Mesenchymal stem cell (in vitro differentiated cells and primary cell): ENCODE results near the gene PHF3. TPM values are rescaled to one million over a fixed set of nuclear protein-coding genes. Genes with fewer than 3 reads are reported as not detected.

ENCODE experiments used
- DNase-seq: peaks from one replicate; pipeline ENCODE4 v3.0.0-alpha.2; 2013
- H2AFZ ChIP-seq: one replicate; pipeline ENCODE4 v1.6.1; 2013; ENCODE audit warnings: low read depth, mild to moderate bottlenecking, control low read depth, inconsistent platforms, low read length, moderate library complexity
- H2AK5ac ChIP-seq: 2 replicates; pipeline ENCODE4 v1.6.1; 2013; ENCODE audit warnings: low read length, moderate library complexity, mild to moderate bottlenecking, inconsistent platforms; ENCODE audit not compliant: severe bottlenecking
- H2BK120ac ChIP-seq: one replicate; pipeline ENCODE4 v1.6.1; 2013; ENCODE audit warnings: low read depth, mild to moderate bottlenecking, inconsistent platforms, low read length, moderate library complexity
- H2BK12ac ChIP-seq, 2 experiments: one replicate each; pipeline ENCODE4 v1.6.1; 2013; ENCODE audit warnings: inconsistent platforms in 2 of 2, low read length in 2 of 2, mild to moderate bottlenecking in 2 of 2, moderate library complexity in 2 of 2, control low read depth in 1 of 2
- H2BK15ac ChIP-seq: one replicate; pipeline ENCODE4 v1.6.1; 2013; ENCODE audit warnings: mild to moderate bottlenecking, low read depth, inconsistent platforms; ENCODE audit not compliant: poor library complexity, severe bottlenecking
- H2BK5ac ChIP-seq: 2 replicates; pipeline ENCODE4 v1.6.1; 2013; ENCODE audit warnings: low read depth, mild to moderate bottlenecking, low read length, control low read depth, inconsistent platforms; ENCODE audit not compliant: poor library complexity, severe bottlenecking
- H3K14ac ChIP-seq, 2 experiments: one replicate each; pipeline ENCODE4 v1.6.1; 2013; ENCODE audit warnings: inconsistent platforms in 2 of 2, low read length in 2 of 2, control low read depth in 1 of 2, mild to moderate bottlenecking in 1 of 2, moderate library complexity in 1 of 2
- H3K18ac ChIP-seq, 2 experiments: one replicate each; pipeline ENCODE4 v1.6.1; 2013; ENCODE audit warnings: inconsistent platforms in 2 of 2, low read length in 2 of 2, control low read depth in 1 of 2, low read depth in 1 of 2, mild to moderate bottlenecking in 1 of 2
- H3K23ac ChIP-seq, 2 experiments: one replicate each; pipeline ENCODE4 v1.6.1; 2013; ENCODE audit warnings: inconsistent platforms in 2 of 2, low read length in 2 of 2, mild to moderate bottlenecking in 2 of 2, moderate library complexity in 2 of 2, control low read depth in 1 of 2
- H3K27ac ChIP-seq: 2 replicates; pipeline ENCODE4 v1.5.1; 2013; ENCODE audit warnings: mild to moderate bottlenecking, moderate library complexity, low read length, control low read depth, inconsistent platforms; ENCODE audit not compliant: poor library complexity, severe bottlenecking
- H3K27me3 ChIP-seq, 2 experiments: 2 replicates each; pipeline versions ENCODE4 v1.6.1 to v1.7.0; 2013; ENCODE audit warnings: low read length in 2 of 2, mild to moderate bottlenecking in 2 of 2, moderate library complexity in 2 of 2, control low read depth in 1 of 2, inconsistent platforms in 1 of 2; ENCODE audit not compliant: control insufficient read depth in 1 of 2, insufficient read depth in 1 of 2
- H3K36me3 ChIP-seq, 2 experiments: 2 replicates each; pipeline versions ENCODE4 v1.6.1 to v1.7.0; 2013; ENCODE audit warnings: low read length in 2 of 2, control low read depth in 1 of 2, inconsistent platforms in 1 of 2, low read depth in 1 of 2, mild to moderate bottlenecking in 1 of 2; ENCODE audit not compliant: insufficient read depth in 2 of 2, control insufficient read depth in 1 of 2
- H3K4ac ChIP-seq, 2 experiments: one replicate each; pipeline ENCODE4 v1.6.1; 2013; ENCODE audit warnings: inconsistent platforms in 2 of 2, low read length in 2 of 2, mild to moderate bottlenecking in 2 of 2, moderate library complexity in 2 of 2, control low read depth in 1 of 2, low read depth in 1 of 2
- H3K4me1 ChIP-seq: 2 replicates; pipeline ENCODE4 v1.6.1; 2013; ENCODE audit warnings: low read depth, low read length, control low read depth; ENCODE audit not compliant: control insufficient read depth, insufficient read depth
- H3K4me2 ChIP-seq: 2 replicates; pipeline ENCODE4 v1.6.1; 2013; ENCODE audit warnings: low read length, mild to moderate bottlenecking, inconsistent platforms; ENCODE audit not compliant: poor library complexity, severe bottlenecking
- H3K4me3 ChIP-seq, 2 experiments: 2 replicates each; pipeline versions ENCODE4 v1.5.1 to v1.7.0; 2013; ENCODE audit warnings: low read length in 2 of 2, mild to moderate bottlenecking in 2 of 2, control low read depth in 1 of 2, low read depth in 1 of 2; ENCODE audit not compliant: insufficient read depth in 1 of 2
- H3K79me1 ChIP-seq: replicated peaks from 2 replicates; pipeline ENCODE4 v1.6.1; 2013; ENCODE audit warnings: mild to moderate bottlenecking, control low read depth, low read length, inconsistent platforms; ENCODE audit not compliant: poor library complexity, severe bottlenecking
- H3K9ac ChIP-seq: 2 replicates; pipeline ENCODE4 v1.7.0; 2013; ENCODE audit warnings: mild to moderate bottlenecking, low read length, moderate library complexity
- H3K9me3 ChIP-seq: 2 replicates; pipeline ENCODE4 v1.7.0; 2013; ENCODE audit warnings: mild to moderate bottlenecking, low read length; ENCODE audit not compliant: control insufficient read depth
- H4K8ac ChIP-seq: one replicate; pipeline ENCODE4 v1.6.1; 2013; ENCODE audit warnings: inconsistent platforms, mild to moderate bottlenecking, low read length, moderate library complexity
- H4K91ac ChIP-seq: one replicate; pipeline ENCODE4 v1.6.1; 2013; ENCODE audit warnings: mild to moderate bottlenecking, low read length, inconsistent platforms
- WGBS: methylation state at CpG from one replicate; pipeline ENCODE4 v1.1.7; 2013; ENCODE audit warnings: mixed read lengths; 5-methylcytosine and 5-hydroxymethylcytosine counted together
- polyA plus RNA-seq, 2 experiments: library from polyadenylated mRNA; stranded (reverse); fragments of 200-250 nt; gene quantifications; one replicate each; pipeline ENCODE4 v1.2.3, GENCODE V29; 2013

The PHF3 gene
- 24.0 TPM for polyA plus RNA-seq (2013, experiment 1 of 2)
- polyA plus RNA-seq (2013, experiment 2 of 2): 23.4 TPM

GRCh38 chr6:63635588-63636517, at the start of gene PHF3:
Gene PHF3, plus strand, starts transcription at chr6:63635802. Its CDS starts 10,750 bp downstream, at chr6:63646552.
- WGBS: under 1% methylated on average over 115 of the region's 126 CpGs
- Histone ChIP-seq H3K4me3 (peak within 1 kb of the TSS; percentile 93 to 96), H3K4me1 (no peaks in the 10 kb centered on the region), H4K8ac (peak within 1 kb of the TSS; percentile 92), H2BK120ac (peak within 1 kb of the TSS; percentile 95), H3K9me3 (no peaks in the 10 kb centered on the region), H3K4me2 (peak within 1 kb of the TSS; percentile 62), H3K4ac (peak within 1 kb of the TSS; percentile 98 to 100), H3K18ac (peak within 1 kb of the TSS; percentile 100), H3K9ac (peak within 1 kb of the TSS; percentile 94), H2BK5ac (peak within 1 kb of the TSS; percentile 84), H3K36me3 (no peaks in the 10 kb centered on the region), H2AK5ac (no peak within 1 kb of the TSS), H4K91ac (peak within 1 kb of the TSS; percentile 97), H2BK15ac (peak within 1 kb of the TSS; percentile 92), H3K14ac (peak within 1 kb of the TSS in 1 of 2 experiments; percentile 100), H3K27ac (peak within 1 kb of the TSS; percentile 72), H3K79me1 (no peaks in the 10 kb centered on the region), H2BK12ac (peak within 1 kb of the TSS; percentile 54 to 99), H3K27me3 (no peaks in the 10 kb centered on the region), H2AFZ (peak within 1 kb of the TSS; percentile 98), H3K23ac (peak within 1 kb of the TSS; percentile 29 to 75)
- DNase-seq: peak; percentile 90

- Histone ChIP-seq H2BK5ac (no peak overlapping the region), H3K4me2 (no peak overlapping the region), H3K27me3 (no peaks in the 10 kb centered on the region), H4K91ac (no peak overlapping the region), H4K8ac (no peak overlapping the region), H3K27ac (no peak overlapping the region), H2AFZ (no peak overlapping the region), H3K4ac (no peak overlapping the region), H2BK120ac (no peak overlapping the region), H2BK12ac (no peak overlapping the region), H3K14ac (no peak overlapping the region), H3K9me3 (no peaks in the 10 kb centered on the region), H3K4me1 (no peaks in the 10 kb centered on the region), H3K18ac (no peak overlapping the region), H3K9ac (no peak overlapping the region), H3K79me1 (no peaks in the 10 kb centered on the region), H3K23ac (no peak overlapping the region), H3K36me3 (no peaks in the 10 kb centered on the region), H2BK15ac (no peak overlapping the region), H3K4me3 (no peak overlapping the region), H2AK5ac (no peak overlapping the region)
- no peak for DNase-seq
- 79% methylated on average over 1 of the region's 2 CpGs for WGBS
Measured at GRCh38 chr6:63589952-63590411, 45.6 kb upstream of the PHF3 start.

GRCh38 chr6:63592886-63593285, 42.7 kb upstream of the PHF3 start:
- Histone ChIP-seq H2BK120ac (no peak overlapping the region), H3K79me1 (no peaks in the 10 kb centered on the region), H3K4me3 (no peak overlapping the region), H3K23ac (no peak overlapping the region), H2AFZ (no peak overlapping the region), H2BK5ac (no peak overlapping the region), H3K14ac (no peak overlapping the region), H3K4me1 (no peaks in the 10 kb centered on the region), H3K27ac (no peak overlapping the region), H4K8ac (no peak overlapping the region), H4K91ac (no peak overlapping the region), H2BK12ac (no peak overlapping the region), H2AK5ac (no peak overlapping the region), H3K4ac (no peak overlapping the region), H3K27me3 (no peaks in the 10 kb centered on the region), H3K36me3 (no peaks in the 10 kb centered on the region), H2BK15ac (no peak overlapping the region), H3K9me3 (no peaks in the 10 kb centered on the region), H3K9ac (no peak overlapping the region), H3K18ac (no peak overlapping the region), H3K4me2 (no peak overlapping the region)
- DNase-seq: no peak
- 97% methylated on average over 7 of the region's 7 CpGs for WGBS
